T-helper 2 cell treated with Interferon-gamma antibody and Interleukin-4, amounts not matched to agents 5 μg/mL and 100 μg/mL, for 36 hours (primary cell): Measurements from ENCODE around the gene CAPN9.

Experiments
- DNase-seq: peaks from one replicate; pipeline ENCODE4 v3.0.0; 2021; ENCODE audit warnings: low spot score
- H3K27ac Mint-ChIP-seq: one replicate; pipeline ENCODE4 v1.8.0; 2021; ENCODE audit warnings: mild to moderate bottlenecking, mixed read lengths
- H3K27me3 Mint-ChIP-seq: one replicate; pipeline ENCODE4 v1.8.0; 2021; ENCODE audit warnings: low read depth, mixed read lengths
- H3K36me3 Mint-ChIP-seq: one replicate; pipeline ENCODE4 v1.8.0; 2021; ENCODE audit warnings: low read depth, mixed read lengths
- H3K4me1 Mint-ChIP-seq: one replicate; pipeline ENCODE4 v1.8.0; 2021; ENCODE audit warnings: low read depth, mixed read lengths
- H3K4me3 Mint-ChIP-seq: one replicate; pipeline ENCODE4 v1.8.0; 2022; ENCODE audit warnings: mild to moderate bottlenecking, moderate library complexity, mixed read lengths
- H3K9me3 Mint-ChIP-seq: one replicate; pipeline ENCODE4 v1.8.0; 2021; ENCODE audit warnings: mixed read lengths

Gene CAPN9

GRCh38 chr1:230784163-230784562, 37.0 kb downstream of the CAPN9 start:
- no peak for DNase-seq
- no peak overlapping the region for H3K4me3 Mint-ChIP-seq
- H3K27me3 Mint-ChIP-seq = peaks cover 6% of the 10 kb centered on the region
- H3K4me1 Mint-ChIP-seq = no peaks in the 10 kb centered on the region
- no peak overlapping the region for H3K27ac Mint-ChIP-seq
- H3K36me3 Mint-ChIP-seq = no peaks in the 10 kb centered on the region
- no peaks in the 10 kb centered on the region for H3K9me3 Mint-ChIP-seq

DNA sequence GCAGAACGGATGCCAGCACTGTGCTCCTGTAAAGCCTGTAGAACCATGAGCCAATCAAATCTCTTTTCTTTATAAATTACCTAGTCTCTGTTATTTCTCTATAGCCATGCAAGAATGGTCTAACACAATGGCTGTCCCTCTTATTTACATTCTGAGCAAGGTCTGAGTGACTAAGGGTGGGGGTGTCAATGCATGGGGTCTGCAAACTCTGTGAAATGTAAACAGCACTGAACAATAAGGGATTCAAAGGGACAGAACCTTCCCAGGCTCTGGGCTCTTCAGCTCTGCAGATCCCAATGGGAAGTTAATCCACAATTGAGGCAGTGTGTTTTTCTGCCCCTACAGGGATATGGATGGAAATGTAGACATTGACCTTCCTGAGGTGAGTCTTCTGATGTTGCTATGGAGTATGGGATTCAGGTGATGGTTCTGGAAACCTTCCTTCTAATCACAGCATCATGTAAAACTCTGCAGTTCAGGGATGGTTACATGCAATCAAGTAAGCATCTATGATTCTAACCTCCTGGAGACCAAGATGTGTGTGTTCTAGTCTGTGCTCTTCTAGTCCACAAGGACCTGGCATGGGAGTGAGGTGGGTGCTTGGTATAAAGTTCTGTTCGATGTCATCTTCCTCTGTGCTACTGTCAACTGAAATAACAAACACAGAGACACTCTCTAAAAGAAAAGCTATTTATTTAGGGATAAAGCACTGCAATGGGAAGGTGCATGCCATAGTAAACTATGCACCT, 38.6 kb downstream of the CAPN9 start:
- peaks cover 6% of the 10 kb centered on the region for H3K27me3 Mint-ChIP-seq
- no peaks in the 10 kb centered on the region for H3K4me1 Mint-ChIP-seq
- DNase-seq = no peak
- no peaks in the 10 kb centered on the region for H3K36me3 Mint-ChIP-seq
- H3K9me3 Mint-ChIP-seq = no peaks in the 10 kb centered on the region
- no peak overlapping the region for H3K4me3 Mint-ChIP-seq
- H3K27ac Mint-ChIP-seq = no peak overlapping the region

DNA sequence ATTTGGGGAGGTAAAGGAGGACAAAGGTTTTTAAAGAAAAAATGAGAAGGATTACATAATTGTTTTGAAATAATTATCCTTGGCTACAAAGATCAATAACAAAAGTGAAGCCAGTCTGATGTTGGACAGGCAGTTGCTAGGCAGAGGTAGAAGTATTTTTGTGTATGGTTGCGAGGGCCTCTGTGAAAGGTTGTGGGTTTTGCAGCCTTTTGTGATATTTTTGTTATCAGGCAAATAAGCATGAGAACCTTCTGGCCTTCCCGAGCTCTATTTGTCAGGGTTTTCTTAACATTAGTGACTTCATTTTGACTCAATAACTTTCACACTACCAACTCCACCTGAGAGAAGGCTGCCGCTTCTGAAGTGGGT, 39.2 kb downstream of the CAPN9 start:
- DNase-seq = no peak
- Mint-ChIP-seq H3K9me3 (no peaks in the 10 kb centered on the region), H3K4me1 (no peaks in the 10 kb centered on the region), H3K27ac (no peak overlapping the region), H3K27me3 (peaks cover 6% of the 10 kb centered on the region), H3K36me3 (no peaks in the 10 kb centered on the region), H3K4me3 (no peak overlapping the region)

GRCh38 chr1:230787471-230787870, 40.3 kb downstream of the CAPN9 start:
- Mint-ChIP-seq H3K27ac (no peak overlapping the region), H3K36me3 (no peaks in the 10 kb centered on the region), H3K4me3 (no peak overlapping the region), H3K27me3 (peaks cover 3% of the 10 kb centered on the region), H3K4me1 (no peaks in the 10 kb centered on the region), H3K9me3 (no peaks in the 10 kb centered on the region)
- DNase-seq = no peak

DNA sequence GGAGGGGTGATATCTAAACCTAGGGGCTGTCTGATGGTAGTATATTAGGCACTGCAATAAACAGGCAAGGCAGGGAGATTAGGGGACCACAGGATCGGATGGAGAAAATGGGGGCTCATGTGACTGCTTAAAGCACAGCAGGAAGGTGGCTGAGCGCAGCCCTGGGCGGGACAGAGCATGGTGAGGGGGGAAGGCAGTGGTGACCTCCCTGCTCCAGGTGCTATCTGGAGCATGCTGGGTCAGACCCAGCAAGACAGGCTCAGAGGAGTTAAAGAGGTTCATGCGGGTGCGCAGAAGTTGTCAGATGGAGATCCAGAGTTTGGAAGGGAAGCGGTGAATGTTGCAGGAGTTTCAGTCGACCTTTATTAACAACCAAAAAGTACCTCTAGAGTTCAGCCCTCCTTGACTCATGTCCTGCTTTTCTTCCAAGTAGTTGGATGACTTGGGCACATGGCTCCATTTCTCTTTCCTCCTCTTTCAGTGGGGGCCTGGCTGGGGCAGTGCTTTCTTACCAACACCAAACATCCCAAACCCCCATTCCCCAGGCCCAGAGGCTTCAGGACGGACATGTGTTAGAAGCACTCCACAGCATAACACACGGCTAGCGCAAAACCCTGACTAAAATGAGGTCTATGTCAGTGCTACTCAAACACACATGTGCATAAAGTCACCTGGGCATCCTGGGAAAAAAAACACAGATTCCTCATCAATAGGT, 41.5 kb downstream of the CAPN9 start:
- peaks cover 3% of the 10 kb centered on the region for H3K27me3 Mint-ChIP-seq
- no peak overlapping the region for H3K27ac Mint-ChIP-seq
- DNase-seq = no peak
- H3K9me3 Mint-ChIP-seq = no peaks in the 10 kb centered on the region
- H3K4me1 Mint-ChIP-seq = no peaks in the 10 kb centered on the region
- H3K36me3 Mint-ChIP-seq = no peaks in the 10 kb centered on the region
- H3K4me3 Mint-ChIP-seq = no peak overlapping the region

DNA sequence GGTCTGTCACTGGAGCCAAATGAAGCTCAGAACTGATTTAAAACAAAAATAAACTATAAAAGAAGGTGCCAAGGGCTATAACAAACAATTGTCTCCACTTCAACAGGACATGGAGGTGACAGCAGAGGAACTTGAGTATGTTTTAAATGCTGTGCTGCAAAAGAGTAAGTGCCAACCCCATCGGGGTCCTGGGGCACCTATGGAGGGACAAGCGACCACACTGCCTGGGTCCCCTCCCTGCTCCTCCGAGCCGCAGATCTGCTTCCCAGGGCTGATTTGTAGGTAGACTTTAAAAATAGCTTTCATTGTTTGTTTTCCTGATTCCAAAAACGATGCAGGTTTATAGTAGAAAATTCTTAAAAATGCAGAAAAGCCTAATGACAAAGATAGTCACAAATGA, 42.8 kb downstream of the CAPN9 start:
- Mint-ChIP-seq H3K9me3 (no peaks in the 10 kb centered on the region), H3K27me3 (peaks cover 3% of the 10 kb centered on the region), H3K36me3 (no peaks in the 10 kb centered on the region), H3K4me1 (no peaks in the 10 kb centered on the region), H3K4me3 (no peak overlapping the region), H3K27ac (no peak overlapping the region)
- no peak for DNase-seq

GRCh38 chr1:230791986-230792564, 44.9 kb downstream of the CAPN9 start:
- H3K27me3 Mint-ChIP-seq = peaks cover 3% of the 10 kb centered on the region
- no peak overlapping the region for H3K4me3 Mint-ChIP-seq
- no peak overlapping the region for H3K27ac Mint-ChIP-seq
- no peak for DNase-seq
- H3K4me1 Mint-ChIP-seq = no peaks in the 10 kb centered on the region
- no peaks in the 10 kb centered on the region for H3K9me3 Mint-ChIP-seq
- H3K36me3 Mint-ChIP-seq = no peaks in the 10 kb centered on the region

DNA sequence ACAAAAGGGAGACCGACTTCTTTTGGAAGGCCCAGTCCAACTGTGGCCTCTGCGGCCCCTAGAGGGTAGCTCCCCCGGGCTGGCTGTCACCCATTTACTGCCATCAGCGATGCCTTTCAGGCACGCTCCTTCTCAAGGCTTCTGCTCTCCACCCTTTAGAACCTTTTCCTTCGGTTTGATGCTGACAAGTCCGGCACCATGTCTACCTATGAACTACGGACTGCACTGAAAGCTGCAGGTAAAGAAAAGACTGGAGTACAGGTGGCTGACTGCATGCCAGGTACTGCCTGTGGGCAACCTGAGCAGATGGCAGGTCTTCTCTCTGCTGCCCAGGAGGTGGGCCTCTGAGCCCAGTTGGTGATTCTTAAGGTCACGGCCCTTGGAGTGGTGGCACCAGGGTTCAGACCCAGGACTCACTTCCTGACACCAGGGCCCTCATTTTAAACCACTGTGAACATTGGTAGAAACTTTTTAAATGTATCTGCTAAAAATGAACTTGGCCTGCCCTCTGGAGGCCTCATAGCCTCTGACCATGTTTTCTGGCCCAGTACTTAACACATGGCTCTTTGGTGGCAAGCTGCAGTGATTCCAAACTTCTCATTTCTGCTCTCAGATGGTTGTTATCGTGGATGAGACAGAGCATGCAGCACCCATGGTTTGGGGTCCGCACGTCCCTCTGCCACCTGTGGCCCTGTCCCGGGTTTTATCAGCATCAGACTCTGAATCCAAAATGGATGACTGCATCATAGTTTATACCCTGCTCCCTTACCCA, 45.7 kb downstream of the CAPN9 start:
- Mint-ChIP-seq H3K27ac (no peak overlapping the region), H3K4me3 (no peak overlapping the region), H3K9me3 (no peaks in the 10 kb centered on the region), H3K4me1 (no peaks in the 10 kb centered on the region), H3K36me3 (no peaks in the 10 kb centered on the region), H3K27me3 (peaks cover 3% of the 10 kb centered on the region)
- DNase-seq = no peak

- H3K9me3 Mint-ChIP-seq = no peaks in the 10 kb centered on the region
- peaks cover 4% of the 10 kb centered on the region for H3K27me3 Mint-ChIP-seq
- H3K4me3 Mint-ChIP-seq = no peak overlapping the region
- no peaks in the 10 kb centered on the region for H3K36me3 Mint-ChIP-seq
- DNase-seq = no peak
- no peaks in the 10 kb centered on the region for H3K4me1 Mint-ChIP-seq
- no peak overlapping the region for H3K27ac Mint-ChIP-seq
These were observed 46.2 kb downstream of the CAPN9 start for GRCh38 chr1:230793463-230793745.

DNA sequence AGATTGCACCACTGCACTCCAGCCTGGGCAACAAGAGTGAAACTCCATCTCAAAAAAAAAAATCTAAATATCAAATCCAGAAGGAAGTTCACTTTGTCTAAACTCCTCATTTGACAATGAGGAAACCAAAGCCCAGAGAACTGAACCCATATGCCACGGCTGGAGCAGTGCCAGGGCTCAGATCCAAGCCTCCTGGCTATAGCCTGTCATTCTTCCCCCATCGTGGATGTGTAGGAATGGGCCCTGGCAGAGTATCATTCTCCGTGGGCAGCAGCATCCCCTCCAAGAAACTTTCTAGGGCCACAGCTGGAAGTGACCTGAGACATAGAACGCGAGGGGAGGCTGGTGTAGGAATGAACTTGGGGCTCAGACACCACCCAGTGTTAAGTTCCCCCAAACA, 47.2 kb downstream of the CAPN9 start:
- H3K27ac Mint-ChIP-seq = no peak overlapping the region
- no peaks in the 10 kb centered on the region for H3K9me3 Mint-ChIP-seq
- no peak for DNase-seq
- H3K27me3 Mint-ChIP-seq = peaks cover 6% of the 10 kb centered on the region
- no peaks in the 10 kb centered on the region for H3K36me3 Mint-ChIP-seq
- no peak overlapping the region for H3K4me3 Mint-ChIP-seq
- H3K4me1 Mint-ChIP-seq = no peaks in the 10 kb centered on the region

- Mint-ChIP-seq H3K27ac (no peak overlapping the region), H3K4me3 (no peak overlapping the region), H3K4me1 (no peaks in the 10 kb centered on the region), H3K27me3 (peaks cover 6% of the 10 kb centered on the region), H3K9me3 (no peaks in the 10 kb centered on the region), H3K36me3 (no peaks in the 10 kb centered on the region)
- DNase-seq = no peak
These were observed 47.9 kb downstream of the CAPN9 start for GRCh38 chr1:230794871-230795605.

DNA sequence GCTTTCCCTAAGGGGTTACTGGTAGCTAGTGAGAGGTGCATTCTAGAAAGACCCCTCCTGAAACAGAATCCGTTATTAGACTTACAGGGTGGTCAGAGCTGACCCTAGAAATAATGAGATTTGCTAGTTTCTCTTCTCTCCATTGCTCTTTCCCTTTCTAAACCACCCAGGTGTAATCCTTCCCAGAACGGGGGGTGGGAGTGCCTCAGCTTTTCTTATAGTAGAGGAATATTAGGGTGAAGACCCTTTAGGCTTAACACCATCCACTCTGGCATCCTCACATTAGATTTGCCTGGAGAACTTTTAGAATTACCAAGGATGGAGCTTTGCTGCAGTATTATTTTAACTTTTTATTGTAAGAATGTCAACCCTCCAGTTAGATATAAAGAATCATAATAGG, 49.4 kb downstream of the CAPN9 start:
- DNase-seq = no peak
- Mint-ChIP-seq H3K9me3 (no peaks in the 10 kb centered on the region), H3K36me3 (no peaks in the 10 kb centered on the region), H3K27me3 (peaks cover 4% of the 10 kb centered on the region), H3K4me3 (no peak overlapping the region), H3K27ac (no peak overlapping the region), H3K4me1 (no peaks in the 10 kb centered on the region)

DNA sequence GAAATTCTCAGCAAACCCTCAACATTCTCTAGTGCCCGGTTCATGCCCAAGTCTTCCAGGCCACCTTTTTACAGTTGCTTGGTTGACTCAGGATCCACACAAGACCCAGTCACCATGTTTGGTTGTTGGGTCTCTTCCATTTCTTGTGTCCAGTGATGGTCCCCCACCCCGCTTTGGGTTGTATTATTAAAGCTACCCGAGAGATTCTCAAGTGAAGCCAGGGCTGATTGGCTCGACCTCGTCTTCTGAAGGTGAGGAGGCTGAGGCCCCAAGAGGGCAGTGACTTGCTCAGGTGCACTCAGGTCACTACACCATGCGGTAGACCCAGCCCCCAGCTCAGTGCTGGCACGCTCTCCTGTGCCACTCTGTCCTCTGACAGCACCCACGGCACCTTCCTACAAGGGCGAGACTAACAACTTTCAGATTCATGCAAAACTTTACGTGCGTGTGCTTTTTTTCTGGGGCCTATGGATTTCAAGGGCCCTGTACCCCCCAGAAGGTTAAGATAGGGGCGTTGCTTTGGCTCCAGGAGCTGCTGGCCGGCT, 50.3 kb downstream of the CAPN9 start:
- Mint-ChIP-seq H3K4me3 (no peak overlapping the region), H3K27me3 (peaks cover 4% of the 10 kb centered on the region), H3K4me1 (no peaks in the 10 kb centered on the region), H3K9me3 (no peaks in the 10 kb centered on the region), H3K36me3 (no peaks in the 10 kb centered on the region), H3K27ac (no peak overlapping the region)
- DNase-seq = no peak
